NCI-H1092 (cell line): Measurements from ENCODE around the gene GNPTG.

ENCODE experiments used
- DNase-seq: peaks from one replicate; lab custom pipeline; 2025; lab: John Stamatoyannopoulos, UW

The GNPTG gene

DNA sequence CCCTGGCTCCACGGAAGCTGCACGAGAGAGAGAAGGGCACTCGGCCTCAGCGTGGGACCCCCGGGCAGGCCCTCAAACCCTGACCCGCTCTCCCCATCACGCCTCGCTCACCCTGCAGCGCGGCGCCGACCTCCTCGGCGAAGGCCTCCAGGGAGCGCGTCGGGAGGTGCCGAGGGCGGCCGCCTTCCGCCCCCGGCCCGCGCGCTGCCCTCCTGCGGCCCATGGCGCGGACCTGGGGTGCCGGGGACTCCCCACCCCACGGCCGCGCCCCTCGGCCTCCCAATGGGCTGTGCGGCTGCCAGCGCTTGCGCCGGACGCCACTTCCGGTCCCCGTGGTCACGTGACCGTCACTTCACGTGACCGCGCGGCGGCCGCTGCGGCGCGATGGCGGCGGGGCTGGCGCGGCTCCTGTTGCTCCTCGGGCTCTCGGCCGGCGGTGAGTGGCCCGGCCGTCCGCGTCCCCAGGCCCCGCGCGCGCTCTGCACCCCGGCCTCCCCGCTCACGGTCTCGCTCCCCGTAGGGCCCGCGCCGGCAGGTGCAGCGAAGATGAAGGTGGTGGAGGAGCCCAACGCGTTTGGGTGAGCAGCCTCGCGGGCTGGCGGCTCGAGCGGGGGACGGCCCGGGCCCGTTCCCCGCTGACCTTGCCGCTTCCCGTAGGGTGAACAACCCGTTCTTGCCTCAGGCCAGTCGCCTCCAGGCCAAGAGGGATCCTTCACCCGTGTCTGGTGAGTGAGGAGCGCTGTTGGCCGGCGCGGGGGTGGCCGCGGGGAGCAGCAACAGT lies at the start of gene GNPTG, which contains the start of gene TSR3:
Gene GNPTG, plus strand, starts transcription at position 350 of the 781 bp plus-strand sequence. Its CDS starts 35 bp downstream, at position 385.
Gene TSR3, minus strand, starts transcription at position 297 of the 781 bp plus-strand sequence. Its CDS starts 74 bp downstream, at position 223.
- peak; percentile 86 for DNase-seq

- no peak for DNase-seq
These were observed 45.9 kb upstream of the GNPTG start for GRCh38 chr16:1305823-1306222.

DNA sequence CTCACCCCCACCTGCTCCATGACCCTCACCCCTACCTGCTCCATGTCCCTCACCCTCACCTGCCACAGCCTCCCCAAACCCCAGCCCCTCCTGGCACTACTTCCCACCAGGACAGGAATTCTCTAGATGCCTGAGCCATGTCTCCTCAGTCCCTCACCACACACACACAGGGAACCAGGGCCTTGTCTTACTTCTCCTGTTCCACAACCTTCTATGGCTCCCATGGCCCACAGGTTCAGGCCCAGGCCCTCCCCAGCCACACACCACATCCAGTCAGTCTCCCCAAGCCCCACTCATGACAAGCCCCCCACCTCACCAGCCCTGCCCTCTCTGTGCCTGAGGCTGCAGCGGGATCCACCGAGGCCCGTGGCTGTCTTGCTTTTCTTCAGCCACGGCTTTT lies 45.4 kb upstream of the GNPTG start:
- DNase-seq = no peak

DNA sequence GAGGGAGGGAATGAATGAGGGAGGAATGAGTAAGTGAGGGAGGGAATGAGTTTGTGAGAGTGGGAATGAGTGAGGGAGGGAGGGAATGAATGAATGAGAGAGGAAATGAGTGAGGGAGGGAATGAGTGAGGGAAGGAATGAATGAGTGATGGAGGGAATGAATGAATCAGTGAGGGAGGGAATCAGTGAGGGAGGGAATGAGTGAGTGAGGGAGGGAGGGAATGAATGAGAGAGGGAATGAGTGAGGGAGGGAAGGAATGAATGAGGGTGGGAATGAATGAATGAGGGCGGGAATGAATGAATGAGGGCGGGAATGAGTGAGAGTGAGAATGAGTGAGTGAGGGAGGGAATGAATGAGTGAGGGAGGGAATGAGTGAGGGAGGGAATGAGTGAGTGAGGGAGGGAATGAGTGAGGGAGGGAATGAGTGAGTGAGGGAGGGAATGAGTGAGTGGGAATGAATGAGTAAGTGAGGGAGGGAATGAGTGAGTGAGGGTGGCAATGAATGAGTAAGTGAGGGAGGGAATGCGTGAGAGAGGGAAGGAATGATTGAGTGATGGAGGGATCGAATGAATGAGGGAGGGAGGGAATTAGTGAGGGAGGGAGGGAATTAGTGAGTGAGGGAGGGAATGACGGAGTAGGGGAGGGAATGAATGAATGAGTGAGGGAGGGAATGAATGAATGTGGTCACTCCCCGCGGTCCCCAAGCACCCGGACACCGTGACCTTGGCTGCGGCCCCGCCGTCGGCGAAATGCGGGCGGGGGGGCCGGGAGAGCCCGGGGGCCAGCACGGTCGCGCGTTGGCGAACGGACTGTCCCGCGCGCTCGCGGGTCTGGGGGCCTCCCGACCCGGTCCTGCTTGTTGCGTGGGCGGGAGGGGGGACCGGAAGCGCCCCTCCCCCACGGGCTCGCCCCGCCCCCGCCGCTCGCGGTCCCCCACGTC lies 43.4 kb upstream of the GNPTG start:
- DNase-seq = no peak

DNA sequence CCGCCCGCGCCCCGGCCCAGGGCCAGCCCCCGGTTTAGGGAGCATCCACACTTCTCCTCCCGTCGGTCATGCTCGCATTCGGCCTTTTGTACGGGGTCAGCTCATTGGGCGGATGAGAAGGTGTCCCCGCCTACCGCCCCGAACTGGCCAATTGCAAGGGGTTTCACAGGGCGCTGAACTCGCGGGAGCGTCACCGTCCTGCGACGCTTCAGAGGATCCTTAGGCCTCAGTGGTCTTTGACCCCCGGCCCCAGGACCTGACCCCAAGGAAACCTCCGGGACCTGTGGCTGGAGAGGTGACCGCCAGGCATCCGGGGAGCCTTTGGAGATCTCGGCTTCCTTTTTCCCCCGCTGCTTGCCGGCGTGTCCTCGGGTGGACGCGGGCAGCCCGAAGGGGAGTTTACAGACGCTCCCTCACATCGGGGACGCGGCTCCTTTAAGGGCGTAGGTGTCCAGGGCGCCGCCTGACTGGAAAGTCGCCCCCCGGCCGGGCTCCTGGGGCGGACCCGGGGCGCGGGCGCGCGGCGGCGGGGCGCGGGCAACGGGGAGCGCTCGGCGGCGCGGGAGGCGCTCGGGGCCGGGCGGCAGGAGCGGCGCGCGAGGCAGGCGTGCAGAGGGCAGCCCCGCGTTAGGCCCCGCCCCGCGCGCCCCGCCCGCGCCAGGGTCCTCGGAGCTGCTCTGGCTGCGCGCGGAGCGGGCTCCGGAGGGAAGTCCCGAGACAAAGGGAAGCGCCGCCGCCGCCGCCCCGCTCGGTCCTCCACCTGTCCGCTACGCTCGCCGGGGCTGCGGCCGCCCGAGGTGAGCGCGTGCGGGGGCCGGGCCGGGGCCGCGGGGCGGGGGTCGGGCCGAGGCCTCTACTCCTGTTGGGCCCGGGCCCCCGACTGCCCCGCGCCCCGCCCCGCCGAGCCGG lies 42.5 kb upstream of the GNPTG start, which contains the start of gene UBE2I:
Gene UBE2I, plus strand, starts transcription at position 660 of the 909 bp plus-strand sequence. CDS start 4,395 bp downstream, outside the sequence.
- DNase-seq = peak; percentile 98

- DNase-seq = no peak
These were observed 41.6 kb upstream of the GNPTG start for GRCh38 chr16:1309888-1310831.

DNA sequence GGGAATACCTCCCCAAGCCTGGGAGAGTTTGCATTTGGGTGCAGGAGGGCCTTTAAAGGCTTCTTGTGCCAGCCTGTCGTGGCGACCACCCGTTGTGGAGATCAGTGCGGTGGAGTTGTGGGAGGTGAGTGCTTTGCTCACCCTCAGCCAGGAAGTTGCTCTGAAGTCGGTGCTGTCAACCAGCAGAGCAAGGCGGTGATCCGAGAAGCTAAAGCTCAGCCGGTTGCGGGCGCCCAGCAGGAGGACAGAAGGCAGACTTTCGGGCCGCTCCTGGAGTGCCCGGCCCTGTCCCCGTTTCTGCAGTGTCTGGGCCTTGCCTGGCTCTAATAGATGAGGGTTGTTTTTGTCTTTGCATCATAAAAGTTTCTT lies 40.9 kb upstream of the GNPTG start:
- DNase-seq = no peak

DNA sequence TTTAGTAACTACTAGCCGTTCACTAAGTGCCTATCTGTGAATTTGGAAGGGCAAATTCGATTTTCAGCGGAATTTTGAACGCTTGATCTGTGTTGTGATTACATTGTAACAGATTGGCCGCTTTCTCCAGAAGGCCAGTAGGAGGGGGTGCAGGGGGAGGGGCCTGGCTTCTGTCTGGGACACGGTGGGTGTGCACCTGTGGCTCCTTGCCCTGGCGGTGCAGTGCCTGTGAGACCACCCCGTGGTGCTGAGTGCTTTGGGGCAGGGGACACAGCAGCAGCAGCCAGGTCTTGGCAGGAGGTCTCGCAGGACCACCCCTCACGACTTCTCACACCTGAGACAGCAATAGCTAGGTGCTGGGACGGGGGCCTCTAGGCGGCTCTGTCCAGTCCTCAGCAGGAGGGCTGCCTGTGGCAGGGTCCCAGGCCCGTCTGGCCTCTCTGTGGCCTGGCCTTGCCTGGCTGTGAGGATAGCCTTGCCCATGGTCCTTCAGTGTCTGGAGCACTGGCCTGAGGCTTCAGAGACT lies 40.5 kb upstream of the GNPTG start:
- no peak for DNase-seq

- DNase-seq = no peak
These were observed 39.8 kb upstream of the GNPTG start for GRCh38 chr16:1311738-1312466.

DNA sequence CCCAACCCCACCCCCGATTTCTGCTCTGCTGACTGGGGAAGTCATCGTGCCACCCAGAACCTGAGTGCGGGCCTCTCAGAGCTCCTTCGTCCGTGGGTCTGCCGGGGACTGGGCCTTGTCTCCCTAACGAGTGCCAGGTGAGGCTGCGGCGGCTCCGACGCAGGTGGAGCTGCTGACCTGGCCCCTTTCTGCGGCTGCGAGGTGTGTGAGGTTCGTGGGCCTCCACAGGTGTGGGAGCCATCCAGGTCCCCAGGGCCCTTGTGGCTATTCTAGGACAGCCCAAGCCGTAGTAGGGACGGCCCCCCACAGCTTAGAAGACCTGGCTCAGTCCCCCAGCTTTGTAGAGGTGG lies 39.3 kb upstream of the GNPTG start:
- DNase-seq = no peak

DNA sequence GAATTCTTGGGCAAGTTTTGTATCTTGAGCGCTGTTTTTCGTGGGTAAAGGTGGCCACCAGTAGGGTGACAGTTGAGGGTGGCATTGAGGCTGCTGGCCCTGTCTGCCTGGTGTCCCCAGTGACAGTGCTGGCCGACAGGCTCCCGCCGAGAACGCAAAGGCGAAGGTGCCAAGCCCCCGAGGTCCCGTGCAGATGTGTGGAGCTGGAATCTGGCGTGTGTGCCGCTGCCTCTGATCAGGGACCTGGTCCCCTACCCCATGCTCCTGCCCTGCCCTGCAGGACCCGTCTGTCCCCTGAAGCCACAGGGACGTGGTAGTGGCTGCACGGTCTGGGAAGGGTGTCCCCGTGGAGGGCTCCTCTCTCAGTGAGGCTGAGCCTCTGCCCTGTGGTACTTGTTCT lies 38.8 kb upstream of the GNPTG start:
- no peak for DNase-seq

- DNase-seq = no peak
These were observed 37.9 kb upstream of the GNPTG start for GRCh38 chr16:1313721-1314369.

DNA sequence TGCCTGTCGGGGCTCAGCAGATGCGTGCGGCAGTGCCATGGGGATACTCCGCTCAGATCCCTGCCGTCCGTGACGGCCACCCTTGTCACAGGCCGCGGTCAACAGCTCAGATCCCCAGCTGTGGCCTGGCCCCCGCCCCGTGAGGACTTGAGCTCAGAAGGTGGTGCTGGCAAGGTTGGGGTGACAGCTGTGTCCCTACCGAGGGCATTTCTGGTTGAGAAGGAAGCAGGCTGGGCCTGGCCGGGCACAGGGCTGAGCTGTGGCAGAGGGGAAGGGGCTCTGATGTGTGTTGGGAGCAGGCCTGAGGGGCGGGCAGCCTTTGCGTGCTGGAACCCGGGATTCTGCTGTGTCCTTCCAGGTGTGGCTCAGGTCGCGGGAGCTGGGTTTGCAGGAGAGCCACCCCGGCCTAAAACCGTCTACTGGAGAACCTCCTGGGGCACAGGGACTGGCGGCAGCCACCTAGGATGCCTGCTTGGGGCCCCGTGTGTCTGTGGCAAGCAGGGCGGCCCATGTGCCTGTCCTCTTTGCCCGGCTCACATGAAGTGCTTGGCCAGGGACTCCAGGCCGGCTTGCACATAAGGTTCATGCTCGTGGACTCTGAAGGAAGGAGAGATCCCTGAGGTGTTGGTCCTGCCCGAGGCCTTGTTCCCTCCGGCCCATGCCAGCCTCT lies 37.2 kb upstream of the GNPTG start:
- no peak for DNase-seq

DNA sequence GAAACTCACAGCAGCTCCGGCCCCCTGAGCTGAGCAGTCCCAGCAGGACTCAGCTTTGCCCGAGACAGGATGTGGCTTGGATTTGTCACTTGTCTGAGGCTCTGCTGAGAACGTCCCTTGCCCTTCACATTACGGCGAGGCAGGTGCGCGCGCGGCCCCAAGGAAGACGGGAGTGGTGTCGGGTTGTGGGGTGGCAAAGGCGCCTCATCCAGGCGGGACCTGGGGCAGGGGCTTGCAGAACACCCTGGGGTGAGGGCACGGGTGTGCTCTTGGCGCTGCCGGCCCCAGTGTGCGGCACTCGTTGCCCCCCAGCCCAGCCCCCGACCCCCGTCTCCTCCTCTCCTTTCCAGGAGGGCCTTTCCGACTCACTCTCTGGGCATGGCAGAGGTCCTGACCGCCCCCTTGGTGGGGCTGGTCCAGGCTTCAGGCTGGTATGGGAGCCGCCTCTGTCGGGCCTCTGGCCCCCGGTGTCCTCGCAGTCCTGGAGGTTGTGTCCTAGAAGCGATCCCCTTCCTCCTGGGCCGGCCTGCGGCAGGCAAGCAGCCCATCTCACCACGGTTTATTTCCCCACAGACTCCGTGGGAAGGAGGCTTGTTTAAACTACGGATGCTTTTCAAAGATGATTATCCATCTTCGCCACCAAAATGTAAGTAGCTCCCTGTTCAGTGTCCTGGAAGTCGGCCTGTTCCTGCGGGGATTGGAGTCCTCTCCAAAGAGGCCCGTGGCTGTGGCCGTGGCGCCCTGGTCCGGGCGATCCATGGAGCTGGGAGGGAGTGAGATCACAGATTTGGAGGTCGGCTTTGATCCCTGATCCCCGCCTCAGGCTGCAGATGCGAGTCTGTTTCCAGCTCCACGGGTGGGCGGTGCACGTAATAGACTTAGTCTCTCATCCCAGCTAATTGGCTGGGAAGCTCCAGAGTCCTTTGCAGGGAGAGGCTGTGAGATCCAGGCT lies 36.4 kb upstream of the GNPTG start:
- no peak for DNase-seq

DNA sequence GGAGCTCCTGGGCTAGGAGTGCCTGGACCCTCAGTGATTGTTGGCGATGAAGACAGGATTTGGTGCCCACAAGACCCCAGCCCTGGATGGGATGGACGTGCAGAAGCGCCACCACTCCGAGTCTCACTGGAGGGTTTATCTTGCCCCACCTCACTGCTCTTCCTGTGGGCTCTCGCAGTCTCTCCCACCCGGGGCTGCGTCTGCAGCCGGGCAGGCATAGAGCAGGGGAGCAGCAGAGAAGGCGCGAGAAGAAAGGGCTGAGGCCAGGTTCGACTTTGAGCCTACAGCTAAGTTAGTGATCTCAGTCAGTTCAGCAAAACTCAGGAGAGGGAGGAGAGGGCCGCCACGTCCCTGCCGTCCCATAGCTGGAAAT lies 35.7 kb upstream of the GNPTG start:
- no peak for DNase-seq

DNA sequence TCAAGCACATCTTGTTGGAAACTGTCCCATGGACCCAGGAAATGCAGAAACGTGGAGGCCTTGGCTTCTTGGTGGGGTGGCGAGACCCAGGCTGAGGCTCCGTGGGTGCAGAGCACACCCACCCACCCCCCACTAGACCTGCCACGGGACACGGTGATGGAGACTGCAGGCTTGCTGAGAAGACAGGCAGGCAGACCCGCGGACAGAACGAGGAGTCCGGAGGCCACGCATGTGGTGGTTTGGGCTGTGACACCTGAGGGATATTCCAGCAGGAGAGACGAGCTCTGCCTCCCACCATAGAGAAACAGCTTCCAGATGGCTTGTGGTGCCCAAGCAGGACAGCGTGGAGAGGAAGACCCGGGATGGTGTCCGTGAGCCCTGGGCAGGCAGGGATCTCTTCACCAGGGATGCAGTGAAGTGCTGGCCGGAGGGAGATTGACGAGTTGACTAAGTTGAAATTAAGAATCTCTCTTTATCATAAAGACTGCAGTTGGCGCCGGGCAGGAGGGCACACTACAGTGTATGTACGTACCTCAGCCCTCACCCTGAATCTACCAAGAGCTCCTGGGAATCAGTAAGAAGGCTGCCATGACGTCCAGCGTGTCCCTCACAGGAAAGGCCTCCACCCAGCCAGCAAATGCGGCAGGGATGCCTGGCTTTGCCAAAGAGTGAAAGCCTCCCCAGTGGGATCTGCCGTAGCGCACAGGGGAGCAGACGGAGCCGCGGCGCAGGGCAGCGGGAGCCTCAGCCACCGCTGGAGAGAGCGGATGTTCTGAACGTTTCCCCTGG lies 34.1 kb upstream of the GNPTG start:
- no peak for DNase-seq

DNA sequence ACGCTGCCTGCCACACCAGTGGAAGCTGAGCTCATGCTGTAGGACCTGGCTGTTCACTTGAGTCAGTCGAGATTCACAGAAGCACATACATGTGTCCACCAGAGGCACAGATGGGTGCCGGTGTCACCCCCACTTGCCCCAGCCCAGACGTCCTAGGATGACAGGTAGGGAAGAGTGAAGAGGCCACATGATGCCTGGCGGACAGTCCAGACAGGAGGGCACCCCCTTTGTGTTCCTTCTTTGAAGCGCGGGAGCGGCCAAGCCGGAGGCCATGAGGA lies 33.5 kb upstream of the GNPTG start:
- no peak for DNase-seq
